Sigmoid colon (tissue), 7 donors: Measurements from ENCODE around the gene MEIOB. TPM values are rescaled to one million over a fixed set of nuclear protein-coding genes. Genes with fewer than 3 reads are reported as not detected.

Experiments used
- DNase-seq: peaks from one replicate; pipeline ENCODE4 v3.0.0-alpha.2; 2019
- H3K27ac ChIP-seq, 4 donors: fragments of 200-600 bp; sonication (generic); one replicate each; pipeline ENCODE4 v1.5.1; 2016 to 2019; ENCODE audit warnings: mild to moderate bottlenecking in 1 of 4
- H3K27me3 ChIP-seq, 3 donors: fragments of 200-600 bp; sonication (generic); one replicate each; pipeline ENCODE4 v1.5.1; 2019; ENCODE audit warnings: mild to moderate bottlenecking in 1 of 3
- H3K36me3 ChIP-seq, 4 donors: fragments of 200-600 bp; sonication (generic); one replicate each; pipeline ENCODE4 v1.5.1; 2016 to 2019
- H3K4me1 ChIP-seq, 4 donors: fragments of 200-600 bp; sonication (generic); one replicate each; pipeline ENCODE4 v1.5.1; 2017 to 2019
- H3K4me3 ChIP-seq, 4 donors: fragments of 200-600 bp; sonication (generic); one replicate each; pipeline ENCODE4 v1.5.1; 2017 to 2019; ENCODE audit warnings: mild to moderate bottlenecking in 2 of 4, moderate library complexity in 1 of 4
- H3K9me3 ChIP-seq, 4 donors: fragments of 200-600 bp in 3 of 4; sonication (generic) in 3 of 4; one replicate each; pipeline versions ENCODE4 v1.5.1 to v1.6.1; 2013 to 2019
- CTCF ChIP-seq, 4 experiments: fragments of 450-650 bp in 3 of 4; fragments of 200-600 bp in 1 of 4; IDR thresholded peaks; one replicate each; pipeline ENCODE4 v1.5.1; 2016 to 2019; ENCODE audit warnings: antibody characterized with exemption in 4 of 4, mild to moderate bottlenecking in 3 of 4, moderate library complexity in 2 of 4
- EP300 ChIP-seq, 4 donors: sonication (generic); formaldehyde crosslinking; IDR thresholded peaks; one replicate each; pipeline ENCODE4 v1.6.1; 2017; ENCODE audit warnings: antibody characterized with exemption in 4 of 4
- POLR2A ChIP-seq, 2 donors: fragments of 450-650 bp; IDR thresholded peaks; one replicate each; pipeline ENCODE4 v1.6.1; 2016; ENCODE audit warnings: antibody characterized with exemption in 2 of 2, mild to moderate bottlenecking in 2 of 2, moderate library complexity in 2 of 2
- POLR2AphosphoS5 ChIP-seq, 4 donors: sonication (generic); formaldehyde crosslinking; IDR thresholded peaks; one replicate each; pipeline ENCODE4 v1.6.1; 2017; ENCODE audit warnings: antibody characterized with exemption in 4 of 4
- WGBS, 2 donors: extraction: QIAGEN DNeasy Blood & Tissue Kit; methylation state at CpG; one replicate each; pipeline ENCODE4 v1.1.7; 2013; 5-methylcytosine and 5-hydroxymethylcytosine counted together
- intact Hi-C: fragments of 100-400 bp; cut with DNase I; formaldehyde crosslinking; loops from one replicate; pipeline ENCODE4 v1.15.1; 2023
- polyA plus RNA-seq, 3 donors: library from polyadenylated mRNA; stranded (reverse); fragments of 200-250 nt; gene quantifications; one replicate each; pipeline ENCODE4 v1.2.3, GENCODE V29; 2013
- total RNA-seq, 4 donors: library from RNA; depleted of rRNA; stranded (reverse); fragments of >200 nt; gene quantifications; one replicate each; pipeline ENCODE4 v1.1.0, GENCODE V29; 2016
- donor health status: healthy with polysubstance abuse.
- donor health status: Bipolar disorder and iron deficiency.
- donor health status: healthy.

MEIOB gene
- total and polyA plus RNA-seq, 7 donors, result 0.10 TPM; not detected in 6

GRCh38 chr16:1786242-1787055 is 85.5 kb downstream of the MEIOB start:
- no peak for DNase-seq

GRCh38 chr16:1785846-1786170 is 86.2 kb downstream of the MEIOB start:
- Histone ChIP-seq H3K36me3 (peaks cover 0 to 55% (median 32%) of the 10 kb centered on the region in 4 donors), H3K9me3 (no peaks in the 10 kb centered on the region), H3K4me3 (no peak overlapping the region), H3K27me3 (no peaks in the 10 kb centered on the region), H3K4me1 (peaks cover 0 to 39% (median 31%) of the 10 kb centered on the region in 4 donors), H3K27ac (no peak overlapping the region)
- WGBS, 2 donors, result 91 to 92% methylated on average over 14 of the region's 14 CpGs
- TF ChIP-seq POLR2AphosphoS5 (IDR thresholded peaks at IDR 0.05), result no peak
- TF ChIP-seq EP300 (IDR thresholded peaks at IDR 0.05), result no peak
- no peak for TF ChIP-seq POLR2A (IDR thresholded peaks at IDR 0.05)
- TF ChIP-seq CTCF (IDR thresholded peaks at IDR 0.05), result no peak
- no peak for DNase-seq
- intact Hi-C loops, result no loop called here

More at GRCh38 chr16:1786242-1787055, 85.5 kb downstream of the MEIOB start:
- Histone ChIP-seq H3K9me3 (no peaks in the 10 kb centered on the region), H3K36me3 (peaks cover 0 to 54% (median 32%) of the 10 kb centered on the region in 4 donors), H3K4me1 (peaks cover 0 to 32% (median 25%) of the 10 kb centered on the region in 4 donors), H3K27ac (no peak overlapping the region), H3K27me3 (no peaks in the 10 kb centered on the region), H3K4me3 (no peak overlapping the region)
- intact Hi-C loops, result no loop called here
- 88 to 89% methylated on average over 51 of the region's 51 CpGs for WGBS, 2 donors
- TF ChIP-seq CTCF (IDR thresholded peaks at IDR 0.05) (no peak), POLR2AphosphoS5 (IDR thresholded peaks at IDR 0.05) (no peak), POLR2A (IDR thresholded peaks at IDR 0.05) (no peak), EP300 (IDR thresholded peaks at IDR 0.05) (no peak)

GRCh38 chr16:1784977-1785845 is 86.8 kb downstream of the MEIOB start:
- intact Hi-C loops, result no loop called here
- peaks cover 0 to 41% (median 37%) of the 10 kb centered on the region in 4 donors for H3K4me1 ChIP-seq
- TF ChIP-seq CTCF (IDR thresholded peaks at IDR 0.05) (no peak), EP300 (IDR thresholded peaks at IDR 0.05) (no peak), POLR2AphosphoS5 (IDR thresholded peaks at IDR 0.05) (no peak), POLR2A (IDR thresholded peaks at IDR 0.05) (no peak)
- 90 to 93% methylated on average over 26 of the region's 26 CpGs for WGBS, 2 donors
- DNase-seq, result no peak
- no peak overlapping the region for H3K27ac ChIP-seq
- peaks cover 0 to 57% (median 36%) of the 10 kb centered on the region in 4 donors for H3K36me3 ChIP-seq
- H3K27me3 ChIP-seq, result no peaks in the 10 kb centered on the region
- H3K4me3 ChIP-seq, result no peak overlapping the region
- H3K9me3 ChIP-seq, result no peaks in the 10 kb centered on the region

Other genes with a start within 250 kb of the MEIOB start
- 10 to 100 TPM; 12.4 to 18.1 (median 17.3) TPM for gene JPT2, start 193.9 kb downstream of the MEIOB start, total RNA-seq
- gene JPT2, start 193.9 kb downstream of the MEIOB start, polyA plus RNA-seq, result 10 to 100 TPM; 25.2 to 53.7 (median 33.8) TPM
- 10 to 100 TPM; 22.1 to 80.9 (median 30.8) TPM for gene MAPK8IP3, start 166.0 kb downstream of the MEIOB start, total RNA-seq
- 10 to 100 TPM in 1 of 3 donors, 1 to 10 TPM in 2; 3.6 to 79.1 (median 5.5) TPM for gene MAPK8IP3, start 166.0 kb downstream of the MEIOB start, polyA plus RNA-seq
- 100 to 1,000 TPM in 3 of 4 donors, 10 to 100 TPM in 1; 79.8 to 152 (median 128) TPM for gene NME3, start 100.6 kb downstream of the MEIOB start, total RNA-seq
- 10 to 100 TPM; 32.4 to 87.8 (median 41.4) TPM for gene NME3, start 100.6 kb downstream of the MEIOB start, polyA plus RNA-seq
- 10 to 100 TPM in 1 of 4 donors, 1 to 10 TPM in 3; 4.3 to 10.5 (median 7.2) TPM for gene EME2, start 99.4 kb downstream of the MEIOB start, total RNA-seq
- gene EME2, start 99.4 kb downstream of the MEIOB start, polyA plus RNA-seq, result 10 to 100 TPM in 1 of 3 donors, 1 to 10 TPM in 2; 1.8 to 17.1 (median 2.5) TPM
- 100 to 1,000 TPM in 1 of 4 donors, 10 to 100 TPM in 3; 61.5 to 104 (median 71.1) TPM for gene MRPS34, start 99.0 kb downstream of the MEIOB start, total RNA-seq
- gene MRPS34, start 99.0 kb downstream of the MEIOB start, polyA plus RNA-seq, result 100 to 1,000 TPM; 114 to 198 (median 129) TPM
- 10 to 100 TPM; 61.4 to 98.4 (median 78.9) TPM for gene SPSB3, start 89.6 kb downstream of the MEIOB start, total RNA-seq
- 10 to 100 TPM; 34.4 to 59.5 (median 40.2) TPM for gene SPSB3, start 89.6 kb downstream of the MEIOB start, polyA plus RNA-seq
- gene NUBP2, start 89.2 kb downstream of the MEIOB start, total RNA-seq, result 100 to 1,000 TPM in 2 of 4 donors, 10 to 100 TPM in 2; 77.8 to 170 (median 98.1) TPM
- 10 to 100 TPM; 53.5 to 69.1 (median 56.6) TPM for gene NUBP2, start 89.2 kb downstream of the MEIOB start, polyA plus RNA-seq
- gene IGFALS, start 78.5 kb downstream of the MEIOB start, total RNA-seq, result 1 to 10 TPM; 1.1 to 2.2 (median 1.5) TPM
- gene IGFALS, start 78.5 kb downstream of the MEIOB start, polyA plus RNA-seq, result 1 to 10 TPM in 2 of 3 donors, under 1 TPM in 1; 0.46 to 2.0 (median 1.2) TPM
- 100 to 1,000 TPM in 3 of 4 donors, 10 to 100 TPM in 1; 73.4 to 163 (median 140) TPM for gene HAGH, start 45.3 kb downstream of the MEIOB start, total RNA-seq
- 10 to 100 TPM; 54.1 to 86.9 (median 68.4) TPM for gene HAGH, start 45.3 kb downstream of the MEIOB start, polyA plus RNA-seq
- 10 to 100 TPM; 27.7 to 35.0 (median 29.3) TPM for gene FAHD1, start 45.0 kb downstream of the MEIOB start, total RNA-seq
- 100 to 1,000 TPM in 1 of 3 donors, 10 to 100 TPM in 2; 58.9 to 137 (median 62.5) TPM for gene FAHD1, start 45.0 kb downstream of the MEIOB start, polyA plus RNA-seq
- not detected for gene HS3ST6, start 46.3 kb upstream of the MEIOB start, total RNA-seq
- gene HS3ST6, start 46.3 kb upstream of the MEIOB start, polyA plus RNA-seq, result 1 to 10 TPM in 1 of 3 donors, under 1 TPM in 1, not detected in 1; 0.09 to 6.0 TPM
- 10 to 100 TPM; 17.8 to 35.7 (median 19.0) TPM for gene MSRB1, start 71.0 kb upstream of the MEIOB start, total RNA-seq
- gene MSRB1, start 71.0 kb upstream of the MEIOB start, polyA plus RNA-seq, result 100 to 1,000 TPM in 1 of 3 donors, 10 to 100 TPM in 2; 64.7 to 136 (median 69.1) TPM
- not detected for gene RPL3L, start 82.5 kb upstream of the MEIOB start, total RNA-seq
- gene RPL3L, start 82.5 kb upstream of the MEIOB start, polyA plus RNA-seq, result under 1 TPM in 2 of 3 donors, not detected in 1; 0.04 to 0.60 TPM
- 100 to 1,000 TPM; 200 to 332 (median 264) TPM for gene NDUFB10, start 87.4 kb upstream of the MEIOB start, total RNA-seq
- gene NDUFB10, start 87.4 kb upstream of the MEIOB start, polyA plus RNA-seq, result 100 to 1,000 TPM; 298 to 489 (median 369) TPM
- gene RPS2, start 92.7 kb upstream of the MEIOB start, total RNA-seq, result 1,000 to 10,000 TPM; 1,478 to 1,994 (median 1,643) TPM
- 1,000 to 10,000 TPM; 1,713 to 3,277 (median 2,927) TPM for gene RPS2, start 92.7 kb upstream of the MEIOB start, polyA plus RNA-seq
- not detected for gene RNF151, start 94.7 kb upstream of the MEIOB start, total RNA-seq
- under 1 TPM in 1 of 3 donors, not detected in 2; 0.10 TPM for gene RNF151, start 94.7 kb upstream of the MEIOB start, polyA plus RNA-seq
- 10 to 100 TPM; 19.4 to 27.4 (median 26.1) TPM for gene TBL3, start 99.9 kb upstream of the MEIOB start, total RNA-seq
- 10 to 100 TPM; 14.3 to 37.4 (median 14.4) TPM for gene TBL3, start 99.9 kb upstream of the MEIOB start, polyA plus RNA-seq
- not detected for gene NOXO1, start 109.3 kb upstream of the MEIOB start, total RNA-seq
- 10 to 100 TPM; 13.8 to 47.3 (median 15.0) TPM for gene NOXO1, start 109.3 kb upstream of the MEIOB start, polyA plus RNA-seq
- gene GFER, start 112.0 kb upstream of the MEIOB start, total RNA-seq, result 10 to 100 TPM; 17.5 to 23.8 (median 21.2) TPM
- gene GFER, start 112.0 kb upstream of the MEIOB start, polyA plus RNA-seq, result 100 to 1,000 TPM in 1 of 3 donors, 10 to 100 TPM in 2; 67.3 to 125 (median 82.9) TPM
- gene SYNGR3, start 117.8 kb upstream of the MEIOB start, total RNA-seq, result 1 to 10 TPM in 3 of 4 donors, under 1 TPM in 1; 0.82 to 8.3 (median 6.3) TPM
- 1 to 10 TPM in 2 of 3 donors, under 1 TPM in 1; 0.60 to 4.0 (median 1.2) TPM for gene SYNGR3, start 117.8 kb upstream of the MEIOB start, polyA plus RNA-seq
- gene ZNF598, start 137.7 kb upstream of the MEIOB start, total RNA-seq, result 10 to 100 TPM; 12.8 to 27.2 (median 17.7) TPM
- gene ZNF598, start 137.7 kb upstream of the MEIOB start, polyA plus RNA-seq, result 10 to 100 TPM; 20.3 to 57.0 (median 21.0) TPM
- not detected for gene NPW, start 147.6 kb upstream of the MEIOB start, total RNA-seq
- gene NPW, start 147.6 kb upstream of the MEIOB start, polyA plus RNA-seq, result under 1 TPM in 1 of 3 donors, not detected in 2; 0.71 TPM
- gene NHERF2, start 154.7 kb upstream of the MEIOB start, total RNA-seq, result 10 to 100 TPM; 23.5 to 57.9 (median 29.5) TPM
- gene NHERF2, start 154.7 kb upstream of the MEIOB start, polyA plus RNA-seq, result 100 to 1,000 TPM in 1 of 3 donors, 10 to 100 TPM in 2; 46.7 to 105 (median 65.4) TPM
- gene NTHL1, start 175.7 kb upstream of the MEIOB start, total RNA-seq, result 10 to 100 TPM; 18.4 to 33.8 (median 25.6) TPM
- gene NTHL1, start 175.7 kb upstream of the MEIOB start, polyA plus RNA-seq, result 10 to 100 TPM; 20.4 to 44.5 (median 35.6) TPM
- gene TSC2, start 175.8 kb upstream of the MEIOB start, total RNA-seq, result 10 to 100 TPM; 25.0 to 80.9 (median 36.9) TPM
- 10 to 100 TPM; 16.9 to 58.4 (median 31.2) TPM for gene TSC2, start 175.8 kb upstream of the MEIOB start, polyA plus RNA-seq